CD4-positive, alpha-beta T cell (primary cell): ENCODE data around the gene PARD3B. TPM values are rescaled to one million over a fixed set of nuclear protein-coding genes. Genes with fewer than 3 reads are reported as not detected.

Experiments used
- ATAC-seq: fragments of 200-7000 bp; cut with Tn5 transposase; one replicate; pipeline ENCODE4 v1.10.0; 2022; ENCODE audit warnings: mild to moderate bottlenecking; ENCODE audit not compliant: poor library complexity
- CTCF ChIA-PET: fragments of 350-600 bp; sonication (Branson Sonifier 250); formaldehyde crosslinking; loops from one replicate; lab custom pipeline; 2021; ENCODE audit warnings: antibody characterized with exemption, inconsistent platforms; lab: Charles Lee
- POLR2A ChIA-PET: fragments of 350-600 bp; sonication (Branson Sonifier 250); formaldehyde crosslinking; loops from one replicate; lab custom pipeline; 2021; ENCODE audit warnings: antibody characterized with exemption, inconsistent platforms; lab: Charles Lee
- DNase-seq, 14 experiments: peaks; one replicate each; pipeline ENCODE4 v3.0.0-alpha.2; 2013 to 2020; ENCODE audit warnings: mixed read lengths in 2 of 14
- H3K27ac ChIP-seq, 2 donors: one replicate each; pipeline versions ENCODE4 v1.5.1 to v1.7.0; 2013; ENCODE audit warnings: low read length in 2 of 2, low read depth in 1 of 2, mild to moderate bottlenecking in 1 of 2
- H3K27me3 ChIP-seq, 2 experiments: 1 replicate in 1 of 2; 2 replicates in 1 of 2; pipeline versions ENCODE4 v1.6.1 to v1.7.0; 2013; ENCODE audit warnings: low read length in 2 of 2, control low read depth in 1 of 2, mild to moderate bottlenecking in 1 of 2, moderate library complexity in 1 of 2; ENCODE audit not compliant: insufficient read depth in 2 of 2, control insufficient read depth in 1 of 2
- H3K36me3 ChIP-seq: one replicate; pipeline ENCODE4 v1.6.1; 2013; ENCODE audit warnings: low read length, control low read depth; ENCODE audit not compliant: insufficient read depth
- H3K4me1 ChIP-seq: one replicate; pipeline ENCODE4 v1.6.1; 2013; ENCODE audit warnings: low read length, control low read depth; ENCODE audit not compliant: insufficient read depth
- H3K4me3 ChIP-seq: one replicate; pipeline ENCODE4 v1.5.1; 2013; ENCODE audit warnings: mild to moderate bottlenecking, low read length, moderate library complexity
- H3K9me3 ChIP-seq, 2 experiments: 1 replicate in 1 of 2; 2 replicates in 1 of 2; pipeline versions ENCODE4 v1.6.1 to v1.7.0; 2013; ENCODE audit warnings: low read length in 2 of 2, mild to moderate bottlenecking in 2 of 2, control low read depth in 1 of 2, moderate library complexity in 1 of 2; ENCODE audit not compliant: control insufficient read depth in 1 of 2, insufficient read depth in 1 of 2
- H3K27ac Mint-ChIP-seq: one replicate; pipeline ENCODE4 v1.8.0; 2020; ENCODE audit warnings: mixed read lengths
- H3K27me3 Mint-ChIP-seq: one replicate; pipeline ENCODE4 v1.8.0; 2021; ENCODE audit warnings: mixed read lengths
- H3K36me3 Mint-ChIP-seq: one replicate; pipeline ENCODE4 v1.8.0; 2021; ENCODE audit warnings: low read depth, mixed read lengths
- H3K4me1 Mint-ChIP-seq: one replicate; pipeline ENCODE4 v1.8.0; 2021; ENCODE audit warnings: low read depth, mixed read lengths
- H3K4me3 Mint-ChIP-seq: one replicate; pipeline ENCODE4 v1.8.0; 2020; ENCODE audit warnings: mild to moderate bottlenecking, mixed read lengths
- H3K9me3 Mint-ChIP-seq: one replicate; pipeline ENCODE4 v1.8.0; 2020; ENCODE audit warnings: mixed read lengths
- intact Hi-C, 2 experiments: fragments of 100-400 bp; cut with DNase I in 1 of 2; cut with micrococcal nuclease in 1 of 2; formaldehyde crosslinking; loops; one replicate each; pipeline versions ENCODE4 v1.15.1 to v1.9.0; 2023 to 2025; cut with DNase I, micrococcal nuclease
- total RNA-seq, 174 experiments: library from RNA in 2 of 174; stranded (reverse) in 2 of 174; gene quantifications; one replicate each; pipeline ENCODE4 v1.2.3 and lab custom pipeline; 2021 to 2026
- TF ChIP-seq, protein P1 (sequence below): fragments of 200-600 bp; IDR thresholded peaks from one replicate; pipeline ENCODE4 v1.8.0; 2022; ENCODE audit warnings: antibody characterized with exemption, mild to moderate bottlenecking

PARD3B gene
- total RNA-seq, 2 experiments from 2014 or later: 0.87 to 1.9 TPM

DNA sequence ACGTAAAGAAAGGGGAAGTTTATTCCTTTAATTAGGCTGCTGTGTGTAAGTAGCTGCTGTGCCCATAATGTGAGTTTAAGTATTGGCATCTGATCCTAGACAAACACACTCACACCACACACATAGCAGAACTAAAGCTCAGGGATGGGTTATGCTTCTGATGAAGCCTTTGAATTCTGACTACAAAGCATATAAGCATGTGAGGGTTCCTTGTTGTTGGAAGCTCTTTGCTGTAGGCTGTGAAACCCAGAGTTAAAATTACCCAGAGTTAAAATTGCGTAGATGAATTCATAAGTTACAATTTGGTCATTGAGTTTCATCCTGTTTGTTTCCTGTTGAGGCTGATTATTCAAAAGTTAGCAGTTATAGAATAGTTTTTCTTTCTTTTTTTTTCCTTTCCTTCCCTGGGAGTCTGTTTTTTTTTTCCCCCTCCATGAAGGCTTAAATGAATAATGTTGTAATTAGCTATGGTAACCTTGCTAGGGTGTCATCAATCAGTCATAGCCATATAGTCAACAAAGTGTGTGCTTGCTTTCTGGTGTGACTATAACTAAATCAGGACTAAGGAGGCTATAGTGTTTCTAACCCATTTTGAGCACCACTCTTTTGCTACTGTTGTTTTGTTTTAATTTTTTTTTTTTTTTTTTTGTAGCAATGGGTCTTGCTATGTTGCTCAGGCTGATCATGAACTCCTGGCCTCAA lies 426.1 kb downstream of the PARD3B start:
- CTCF ChIA-PET: no interaction called here
- peak; percentile 65 for ATAC-seq
- no peaks in the 10 kb centered on the region for H3K27me3 ChIP-seq
- DNase-seq: peak in 3 of 14 experiments; percentile 25 to 56 (median 39)
- Mint-ChIP-seq H3K4me1 (peaks cover 69% of the 10 kb centered on the region), H3K27ac (peak overlapping the region; percentile 95), H3K4me3 (peak overlapping the region; percentile 37), H3K27me3 (no peaks in the 10 kb centered on the region), H3K9me3 (peaks cover 10% of the 10 kb centered on the region), H3K36me3 (peaks cover 21% of the 10 kb centered on the region)
- intact Hi-C loops: no loop called here
- TF ChIP-seq, protein P1, sequence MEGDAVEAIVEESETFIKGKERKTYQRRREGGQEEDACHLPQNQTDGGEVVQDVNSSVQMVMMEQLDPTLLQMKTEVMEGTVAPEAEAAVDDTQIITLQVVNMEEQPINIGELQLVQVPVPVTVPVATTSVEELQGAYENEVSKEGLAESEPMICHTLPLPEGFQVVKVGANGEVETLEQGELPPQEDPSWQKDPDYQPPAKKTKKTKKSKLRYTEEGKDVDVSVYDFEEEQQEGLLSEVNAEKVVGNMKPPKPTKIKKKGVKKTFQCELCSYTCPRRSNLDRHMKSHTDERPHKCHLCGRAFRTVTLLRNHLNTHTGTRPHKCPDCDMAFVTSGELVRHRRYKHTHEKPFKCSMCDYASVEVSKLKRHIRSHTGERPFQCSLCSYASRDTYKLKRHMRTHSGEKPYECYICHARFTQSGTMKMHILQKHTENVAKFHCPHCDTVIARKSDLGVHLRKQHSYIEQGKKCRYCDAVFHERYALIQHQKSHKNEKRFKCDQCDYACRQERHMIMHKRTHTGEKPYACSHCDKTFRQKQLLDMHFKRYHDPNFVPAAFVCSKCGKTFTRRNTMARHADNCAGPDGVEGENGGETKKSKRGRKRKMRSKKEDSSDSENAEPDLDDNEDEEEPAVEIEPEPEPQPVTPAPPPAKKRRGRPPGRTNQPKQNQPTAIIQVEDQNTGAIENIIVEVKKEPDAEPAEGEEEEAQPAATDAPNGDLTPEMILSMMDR: no peak
- H3K36me3 ChIP-seq: no peaks in the 10 kb centered on the region
- POLR2A ChIA-PET: interaction anchor here (0.7 to 1.6 kb wide), 14 partner anchors 10 to 159 kb away, joined by 3 to 9 read pairs (median 4); no protein-coding TSS in a partner anchor
- H3K4me1 ChIP-seq: peaks cover 36% of the 10 kb centered on the region
- no peaks in the 10 kb centered on the region for H3K9me3 ChIP-seq
- no peak overlapping the region for H3K4me3 ChIP-seq
- H3K27ac ChIP-seq: peak overlapping the region; percentile 42 to 48

GRCh38 chr2:204972161-204972560 lies 426.9 kb downstream of the PARD3B start:
- Mint-ChIP-seq H3K36me3 (peaks cover 18% of the 10 kb centered on the region), H3K27ac (peak overlapping the region; percentile 95), H3K4me3 (no peak overlapping the region), H3K27me3 (no peaks in the 10 kb centered on the region), H3K9me3 (peaks cover 10% of the 10 kb centered on the region), H3K4me1 (peaks cover 66% of the 10 kb centered on the region)
- Histone ChIP-seq H3K4me1 (peaks cover 28% of the 10 kb centered on the region), H3K36me3 (no peaks in the 10 kb centered on the region), H3K4me3 (no peak overlapping the region), H3K9me3 (no peaks in the 10 kb centered on the region), H3K27me3 (no peaks in the 10 kb centered on the region), H3K27ac (no peak overlapping the region)
- intact Hi-C loops: no loop called here
- CTCF ChIA-PET: no interaction called here
- POLR2A ChIA-PET: interaction anchor here (1.2 to 1.3 kb wide), 2 partner anchors 9 to 80 kb away, joined by 3 to 4 read pairs; no protein-coding TSS in a partner anchor
- DNase-seq (no peak), ATAC-seq (no peak)
- TF ChIP-seq, protein P1: no peak

- intact Hi-C loops: no loop called here
- no peaks in the 10 kb centered on the region for H3K27me3 Mint-ChIP-seq
- POLR2A ChIA-PET: no interaction called here
- DNase-seq (no peak), ATAC-seq (no peak)
- Histone ChIP-seq H3K4me3 (no peak overlapping the region), H3K9me3 (peaks cover 0 to 4% of the 10 kb centered on the region in 2 experiments), H3K4me1 (peaks cover 22% of the 10 kb centered on the region), H3K36me3 (no peaks in the 10 kb centered on the region), H3K27ac (no peak overlapping the region), H3K27me3 (no peaks in the 10 kb centered on the region)
- peaks cover 13% of the 10 kb centered on the region for H3K36me3 Mint-ChIP-seq
- H3K27ac Mint-ChIP-seq: peak overlapping the region; percentile 67
- TF ChIP-seq, protein P1: no peak
- CTCF ChIA-PET: no interaction called here
- H3K4me1 Mint-ChIP-seq: peaks cover 60% of the 10 kb centered on the region
- peaks cover 8% of the 10 kb centered on the region for H3K9me3 Mint-ChIP-seq
- H3K4me3 Mint-ChIP-seq: no peak overlapping the region
These were observed 427.5 kb downstream of the PARD3B start for GRCh38 chr2:204972606-204973336.
